Spleen (tissue), 11 donors: ENCODE data around the gene PPP6R3. TPM values are rescaled to one million over a fixed set of nuclear protein-coding genes. Genes with fewer than 3 reads are reported as not detected.

ENCODE experiments used
- DNase-seq: peaks from one replicate; pipeline ENCODE4 v3.0.0-alpha.2; 2020
- H3K27ac ChIP-seq, 8 donors: fragments of 200-600 bp; sonication (generic) in 7 of 8; 1 replicate in 4 of 8; 2 replicates in 4 of 8; pipeline versions ENCODE4 v1.5.0 to v1.8.0; 2016 to 2021; ENCODE audit warnings: inconsistent platforms in 4 of 8, mild to moderate bottlenecking in 4 of 8, moderate library complexity in 1 of 8
- H3K27me3 ChIP-seq, 7 donors: fragments of 200-600 bp; sonication (generic) in 6 of 7; replicated peaks in 1 of 7; 1 replicate in 4 of 7; 2 replicates in 3 of 7; pipeline versions ENCODE4 v1.5.0 to v1.8.0; 2016 to 2021; ENCODE audit warnings: inconsistent platforms in 3 of 7, mild to moderate bottlenecking in 1 of 7
- H3K36me3 ChIP-seq, 6 donors: fragments of 200-600 bp; sonication (generic) in 5 of 6; 1 replicate in 4 of 6; 2 replicates in 2 of 6; pipeline versions ENCODE4 v1.5.0 to v1.8.0; 2016 to 2021; ENCODE audit warnings: inconsistent platforms in 2 of 6
- H3K4me1 ChIP-seq, 6 donors: fragments of 200-600 bp; sonication (generic) in 5 of 6; 1 replicate in 3 of 6; 2 replicates in 3 of 6; pipeline versions ENCODE4 v1.5.0 to v1.8.0; 2016 to 2021; ENCODE audit warnings: inconsistent platforms in 3 of 6
- H3K4me3 ChIP-seq, 8 donors: fragments of 200-600 bp; sonication (generic) in 7 of 8; 1 replicate in 4 of 8; 2 replicates in 4 of 8; pipeline versions ENCODE4 v1.5.0 to v1.8.0; 2016 to 2021; ENCODE audit warnings: inconsistent platforms in 4 of 8, mild to moderate bottlenecking in 4 of 8, moderate library complexity in 2 of 8
- H3K9me3 ChIP-seq, 8 donors: fragments of 200-600 bp; sonication (generic) in 7 of 8; 1 replicate in 4 of 8; 2 replicates in 4 of 8; pipeline versions ENCODE4 v1.5.0 to v1.8.0; 2016 to 2021; ENCODE audit warnings: inconsistent platforms in 4 of 8
- POLR2A ChIP-seq, 3 donors: fragments of 450-650 bp; IDR thresholded peaks; one replicate each; pipeline ENCODE4 v1.5.1; 2017; ENCODE audit warnings: antibody characterized with exemption in 3 of 3, mild to moderate bottlenecking in 1 of 3
- POLR2AphosphoS5 ChIP-seq, 3 donors: sonication (generic); formaldehyde crosslinking; IDR thresholded peaks; one replicate each; pipeline ENCODE4 v1.5.1; 2017; ENCODE audit warnings: antibody characterized with exemption in 3 of 3
- WGBS, 5 donors: extraction: QIAGEN DNeasy Blood & Tissue Kit in 3 of 5; methylation state at CpG; one replicate each; pipeline versions ENCODE4 v1.1.5 to v1.1.7; 2013 to 2018; 5-methylcytosine and 5-hydroxymethylcytosine counted together
- intact Hi-C: fragments of 100-400 bp; cut with DNase I; formaldehyde crosslinking; loops from one replicate; pipeline ENCODE4 v1.15.0; 2023; ENCODE audit warnings: low total_unique reads
- polyA plus RNA-seq, 3 donors: library from polyadenylated mRNA; stranded (reverse); fragments of 200-250 nt; gene quantifications; one replicate each; pipeline ENCODE4 v1.2.1, GENCODE V29; 2013
- total RNA-seq, 7 donors: library from RNA; depleted of rRNA in 3 of 7; stranded (reverse); fragments of >200 nt in 3 of 7; fragmentation: NEBNext Ultra II Directional in 4 of 7; extraction: Animal tissue kit (Norgen Biotek cat#: 25700) in 4 of 7; gene quantifications; one replicate each; pipeline versions ENCODE4 v1.1.0 to v1.2.1, GENCODE V29; 2016 to 2021
- TF ChIP-seq, protein P1 (sequence below), 11 experiments: fragments of 200-600 bp in 7 of 11; fragments of 450-650 bp in 4 of 11; sonication (generic) in 4 of 11; IDR thresholded peaks in 8 of 11; conservative IDR thresholded peaks in 3 of 11; 1 replicate in 7 of 11; 2 replicates in 4 of 11; pipeline versions ENCODE4 v1.4.0 to v1.8.0; 2016 to 2021; ENCODE audit warnings: antibody characterized with exemption in 11 of 11, inconsistent platforms in 4 of 11, mild to moderate bottlenecking in 1 of 11
- donor health status: healthy with polysubstance abuse.
- donor health status: DM: no; HTN: no; CAD: no; lungs with moderate emphysema.
- donor health status: DM: no; HTN: no; CAD: no.
- donor health status: Bipolar disorder and iron deficiency.
- donor health status: healthy.
- donor health status: DM: no; HTN: no; CAD: no.
- donor health status: DM: yes; HTN: yes; CAD: no.

Gene PPP6R3
- total and polyA plus RNA-seq, 10 donors = 23.9 to 178 (median 122) TPM

DNA sequence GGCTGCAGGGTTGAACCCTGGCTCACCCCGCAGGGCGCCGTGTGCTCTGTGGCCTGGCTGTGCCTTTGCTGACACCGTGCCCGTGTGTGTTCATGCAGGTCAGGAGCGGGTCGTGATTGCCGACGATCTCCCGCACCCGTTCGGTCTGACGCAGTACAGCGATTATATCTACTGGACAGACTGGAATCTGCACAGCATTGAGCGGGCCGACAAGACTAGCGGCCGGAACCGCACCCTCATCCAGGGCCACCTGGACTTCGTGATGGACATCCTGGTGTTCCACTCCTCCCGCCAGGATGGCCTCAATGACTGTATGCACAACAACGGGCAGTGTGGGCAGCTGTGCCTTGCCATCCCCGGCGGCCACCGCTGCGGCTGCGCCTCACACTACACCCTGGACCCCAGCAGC is 47.0 kb upstream of the PPP6R3 start:
- TF ChIP-seq POLR2AphosphoS5 (IDR thresholded peaks at IDR 0.05) (peak in 1 of 3 donors; percentile 7), POLR2A (IDR thresholded peaks at IDR 0.05) (no peak)
- peaks cover 0 to 62% (median 2%) of the 10 kb centered on the region in 6 donors for H3K36me3 ChIP-seq
- H3K4me3 ChIP-seq = no peak overlapping the region
- intact Hi-C loops = no loop called here
- H3K9me3 ChIP-seq = no peaks in the 10 kb centered on the region
- no peak for DNase-seq
- no peak overlapping the region for H3K27ac ChIP-seq
- H3K4me1 ChIP-seq = peaks cover 0 to 10% (median 3%) of the 10 kb centered on the region in 6 donors
- H3K27me3 ChIP-seq = no peaks in the 10 kb centered on the region
- WGBS, 5 donors = 86 to 94% (median 89%) methylated on average over 21 to 27 of the region's 27 CpGs

DNA sequence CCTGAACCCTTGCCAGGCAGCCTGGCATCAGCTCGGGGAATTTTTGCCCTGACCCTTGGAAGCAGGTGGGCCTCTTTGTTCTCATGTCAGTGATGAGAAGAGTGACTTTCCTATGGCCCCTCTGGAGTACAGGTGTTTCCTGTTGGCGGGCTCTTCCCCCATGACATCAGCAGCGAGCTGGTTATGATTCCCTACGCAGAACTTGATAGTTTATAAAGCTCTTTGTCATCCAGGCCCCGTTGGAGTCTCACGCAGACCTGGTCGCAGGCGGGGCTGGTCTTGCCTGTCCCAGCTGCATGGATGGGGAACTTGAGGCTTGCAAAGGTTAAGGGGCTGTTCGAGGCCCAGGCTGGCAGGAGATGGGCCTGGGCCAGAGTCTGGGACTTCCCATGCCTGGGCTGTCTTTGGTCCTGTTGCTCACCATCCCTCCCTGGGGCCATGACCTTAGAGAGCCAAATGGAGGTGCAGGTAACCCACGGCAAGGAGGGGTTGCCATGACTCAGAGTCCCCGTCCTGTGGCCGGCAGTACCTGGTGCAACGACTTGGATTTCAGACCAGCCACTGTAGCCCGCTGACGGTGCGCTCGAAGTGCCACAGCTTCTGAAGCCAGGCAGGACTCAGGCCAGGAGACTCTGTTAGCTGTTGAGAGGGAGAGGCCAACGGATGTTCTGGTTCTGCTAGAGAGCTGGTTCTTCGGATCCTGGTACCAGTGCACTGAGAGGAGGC is 45.9 kb upstream of the PPP6R3 start:
- no peaks in the 10 kb centered on the region for H3K27me3 ChIP-seq
- H3K36me3 ChIP-seq = peaks cover 0 to 62% (median 2%) of the 10 kb centered on the region in 6 donors
- no peak overlapping the region for H3K4me3 ChIP-seq
- intact Hi-C loops = no loop called here
- TF ChIP-seq, protein P1, sequence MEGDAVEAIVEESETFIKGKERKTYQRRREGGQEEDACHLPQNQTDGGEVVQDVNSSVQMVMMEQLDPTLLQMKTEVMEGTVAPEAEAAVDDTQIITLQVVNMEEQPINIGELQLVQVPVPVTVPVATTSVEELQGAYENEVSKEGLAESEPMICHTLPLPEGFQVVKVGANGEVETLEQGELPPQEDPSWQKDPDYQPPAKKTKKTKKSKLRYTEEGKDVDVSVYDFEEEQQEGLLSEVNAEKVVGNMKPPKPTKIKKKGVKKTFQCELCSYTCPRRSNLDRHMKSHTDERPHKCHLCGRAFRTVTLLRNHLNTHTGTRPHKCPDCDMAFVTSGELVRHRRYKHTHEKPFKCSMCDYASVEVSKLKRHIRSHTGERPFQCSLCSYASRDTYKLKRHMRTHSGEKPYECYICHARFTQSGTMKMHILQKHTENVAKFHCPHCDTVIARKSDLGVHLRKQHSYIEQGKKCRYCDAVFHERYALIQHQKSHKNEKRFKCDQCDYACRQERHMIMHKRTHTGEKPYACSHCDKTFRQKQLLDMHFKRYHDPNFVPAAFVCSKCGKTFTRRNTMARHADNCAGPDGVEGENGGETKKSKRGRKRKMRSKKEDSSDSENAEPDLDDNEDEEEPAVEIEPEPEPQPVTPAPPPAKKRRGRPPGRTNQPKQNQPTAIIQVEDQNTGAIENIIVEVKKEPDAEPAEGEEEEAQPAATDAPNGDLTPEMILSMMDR (IDR thresholded peaks at IDR 0.05 in 8 of 11, conservative IDR thresholded peaks at IDR 0.05 in 3 of 11) = no peak
- TF ChIP-seq POLR2A (IDR thresholded peaks at IDR 0.05) = no peak
- peak in 1 of 3 donors; percentile 45 for TF ChIP-seq POLR2AphosphoS5 (IDR thresholded peaks at IDR 0.05)
- no peaks in the 10 kb centered on the region for H3K9me3 ChIP-seq
- DNase-seq = no peak
- 58 to 69% (median 67%) methylated on average over 15 to 19 of the region's 19 CpGs for WGBS, 5 donors
- no peak overlapping the region for H3K27ac ChIP-seq
- peaks cover 0 to 10% (median 3%) of the 10 kb centered on the region in 6 donors for H3K4me1 ChIP-seq

DNA sequence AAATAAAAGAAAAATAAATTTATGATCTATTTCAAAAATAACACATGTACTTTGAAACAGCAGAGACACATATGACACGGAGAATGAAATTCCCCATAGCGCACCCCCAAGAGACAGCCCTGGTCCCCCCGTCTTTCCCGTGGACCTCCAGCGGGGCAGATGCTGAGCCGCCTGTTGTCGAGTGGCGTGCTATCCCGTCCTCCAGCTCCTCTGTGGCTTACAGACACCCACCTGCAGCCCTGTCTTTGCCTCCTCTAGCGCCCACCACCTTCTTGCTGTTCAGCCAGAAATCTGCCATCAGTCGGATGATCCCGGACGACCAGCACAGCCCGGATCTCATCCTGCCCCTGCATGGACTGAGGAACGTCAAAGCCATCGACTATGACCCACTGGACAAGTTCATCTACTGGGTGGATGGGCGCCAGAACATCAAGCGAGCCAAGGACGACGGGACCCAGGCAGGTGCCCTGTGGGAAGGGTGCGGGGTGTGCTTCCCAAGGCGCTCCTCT is 44.4 kb upstream of the PPP6R3 start:
- TF ChIP-seq POLR2AphosphoS5 (IDR thresholded peaks at IDR 0.05) (no peak), POLR2A (IDR thresholded peaks at IDR 0.05) (no peak)
- TF ChIP-seq, protein P1 (IDR thresholded peaks at IDR 0.05 in 8 of 11, conservative IDR thresholded peaks at IDR 0.05 in 3 of 11) = no peak
- intact Hi-C loops = no loop called here
- peaks cover 0 to 10% (median 3%) of the 10 kb centered on the region in 6 donors for H3K4me1 ChIP-seq
- peaks cover 0 to 48% (median 2%) of the 10 kb centered on the region in 6 donors for H3K36me3 ChIP-seq
- H3K9me3 ChIP-seq = no peaks in the 10 kb centered on the region
- no peak overlapping the region for H3K27ac ChIP-seq
- no peak overlapping the region for H3K4me3 ChIP-seq
- no peaks in the 10 kb centered on the region for H3K27me3 ChIP-seq
- WGBS, 5 donors = 91 to 97% (median 94%) methylated on average over 22 of the region's 22 CpGs
- DNase-seq = no peak

DNA sequence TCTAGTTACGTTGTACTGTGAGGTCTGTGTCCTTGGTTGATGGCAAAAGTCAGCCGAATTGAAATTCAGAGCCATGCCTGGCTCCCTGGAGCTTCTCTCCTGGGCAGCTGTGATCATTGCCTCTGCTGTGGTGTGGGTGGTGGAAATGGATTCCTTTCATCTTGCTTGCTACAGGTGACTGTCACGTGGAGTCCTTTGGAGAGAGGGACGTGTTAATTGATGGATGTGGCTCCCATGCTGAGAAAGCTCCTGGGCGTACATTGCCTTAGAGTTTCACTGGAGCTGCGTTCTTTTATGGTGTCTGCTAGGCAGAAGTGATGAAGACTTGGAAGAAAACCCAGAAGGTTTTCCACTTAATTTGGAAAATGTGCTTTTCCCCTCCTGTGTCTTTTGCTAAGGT is 41.9 kb upstream of the PPP6R3 start:
- Histone ChIP-seq H3K27ac (no peak overlapping the region), H3K27me3 (no peaks in the 10 kb centered on the region), H3K4me3 (no peak overlapping the region), H3K36me3 (peaks cover 0 to 31% (median 2%) of the 10 kb centered on the region in 6 donors), H3K9me3 (no peaks in the 10 kb centered on the region), H3K4me1 (peaks cover 0 to 10% (median 3%) of the 10 kb centered on the region in 6 donors)
- TF ChIP-seq, protein P1 (IDR thresholded peaks at IDR 0.05 in 8 of 11, conservative IDR thresholded peaks at IDR 0.05 in 3 of 11) = no peak
- TF ChIP-seq POLR2AphosphoS5 (IDR thresholded peaks at IDR 0.05) (no peak), POLR2A (IDR thresholded peaks at IDR 0.05) (no peak)
- intact Hi-C loops = no loop called here
- DNase-seq = no peak
- 88 to 94% (median 88%) methylated on average over 6 of the region's 6 CpGs for WGBS, 5 donors
